IMR-90 (cell line): ENCODE measurements around the gene VWCE. TPM values are rescaled to one million over a fixed set of nuclear protein-coding genes. Genes with fewer than 3 reads are reported as not detected.

Experiments used
- ATAC-seq: fragments of 200-7000 bp; cut with Tn5 transposase; 2 replicates; pipeline ENCODE4 v1.9.1; 2020; ENCODE audit warnings: low read depth, mild to moderate bottlenecking, moderate library complexity
- BruUV-seq: library from RNA; stranded (reverse); fragments of 400-500 nt; replicated peaks from 2 replicates; lab custom pipeline; 2021; lab: Mats Ljungman, UMichigan
- CTCF ChIA-PET: fragments of 300-600 bp; formaldehyde crosslinking; extraction: SDS; loops from one replicate; lab custom pipeline; 2021; ENCODE audit warnings: antibody characterized with exemption; lab: Yijun Ruan, JAX
- POLR2A ChIA-PET: fragments of 300-600 bp; sonication (Branson Sonifier 250); formaldehyde crosslinking; loops from one replicate; lab custom pipeline; 2022; ENCODE audit warnings: antibody characterized with exemption; ENCODE audit not compliant: unreplicated experiment; lab: Charles Lee
- DNase-seq: peaks from one replicate; pipeline ENCODE4 v3.0.0; 2013
- H2AFZ ChIP-seq: replicated peaks from 2 replicates; pipeline ENCODE3; 2013; ENCODE audit warnings: low read length, mild to moderate bottlenecking; ENCODE audit not compliant: poor library complexity
- H2AK5ac ChIP-seq: 2 replicates; pipeline ENCODE4 v1.6.1; 2013; ENCODE audit warnings: low read depth, low read length, inconsistent platforms
- H2AK9ac ChIP-seq: replicated peaks from 2 replicates; pipeline ENCODE3; 2013; ENCODE audit warnings: mild to moderate bottlenecking, low read depth, low read length, moderate library complexity; ENCODE audit not compliant: poor library complexity
- H2BK120ac ChIP-seq: 2 replicates; pipeline ENCODE4 v1.6.1; 2013; ENCODE audit warnings: low read depth, low read length, inconsistent platforms
- H2BK15ac ChIP-seq: 3 replicates; pipeline ENCODE4 v1.6.1; 2013; ENCODE audit warnings: low read depth, low read length, inconsistent platforms
- H2BK20ac ChIP-seq: 2 replicates; pipeline ENCODE4 v1.6.1; 2013; ENCODE audit warnings: low read depth, mild to moderate bottlenecking, inconsistent platforms, low read length, moderate library complexity
- H2BK5ac ChIP-seq: 2 replicates; pipeline ENCODE4 v1.6.1; 2013; ENCODE audit warnings: mild to moderate bottlenecking, low read depth, low read length, inconsistent platforms; ENCODE audit not compliant: poor library complexity, severe bottlenecking
- H3K14ac ChIP-seq: replicated peaks from 2 replicates; pipeline ENCODE4 v1.6.1; 2013; ENCODE audit warnings: low read depth, low read length, inconsistent platforms
- H3K18ac ChIP-seq: 2 replicates; pipeline ENCODE4 v1.6.1; 2013; ENCODE audit warnings: low read depth, low read length, control low read depth
- H3K23ac ChIP-seq: 2 replicates; pipeline ENCODE4 v1.6.1; 2013; ENCODE audit warnings: low read depth, low read length, inconsistent platforms
- H3K27ac ChIP-seq: 2 replicates; pipeline ENCODE4 v1.5.1; 2013; ENCODE audit warnings: mild to moderate bottlenecking, control low read depth, low read length; ENCODE audit not compliant: insufficient read depth
- H3K27me3 ChIP-seq: 2 replicates; pipeline ENCODE4 v1.6.1; 2013; ENCODE audit warnings: low read length; ENCODE audit not compliant: control insufficient read depth, insufficient read depth
- H3K36me3 ChIP-seq: 2 replicates; pipeline ENCODE4 v1.6.1; 2013; ENCODE audit warnings: low read length, mixed read lengths; ENCODE audit not compliant: control insufficient read depth, insufficient read depth
- H3K4ac ChIP-seq: 2 replicates; pipeline ENCODE4 v1.6.1; 2013; ENCODE audit warnings: low read depth, low read length, inconsistent platforms
- H3K4me1 ChIP-seq: 2 replicates; pipeline ENCODE4 v1.6.1; 2013; ENCODE audit warnings: low read length, mixed read lengths; ENCODE audit not compliant: control insufficient read depth, insufficient read depth
- H3K4me2 ChIP-seq: 2 replicates; pipeline ENCODE4 v1.6.1; 2013; ENCODE audit warnings: low read depth, mild to moderate bottlenecking, control low read depth, low read length, moderate library complexity
- H3K4me3 ChIP-seq: 2 replicates; pipeline ENCODE4 v1.5.1; 2013; ENCODE audit warnings: low read depth, mild to moderate bottlenecking, control low read depth, low read length, moderate library complexity; ENCODE audit not compliant: insufficient read depth
- H3K56ac ChIP-seq: 2 replicates; pipeline ENCODE4 v1.6.1; 2013; ENCODE audit warnings: low read length, inconsistent platforms; ENCODE audit not compliant: insufficient read depth; ENCODE audit errors: extremely low read depth
- H3K79me1 ChIP-seq, 2 experiments: 2 replicates each; pipeline ENCODE4 v1.6.1; 2013; ENCODE audit warnings: low read length in 2 of 2, inconsistent platforms in 1 of 2, low read depth in 1 of 2
- H3K9ac ChIP-seq: 2 replicates; pipeline ENCODE4 v1.6.1; 2013; ENCODE audit warnings: low read depth, low read length, control low read depth
- H3K9me1 ChIP-seq: 2 replicates; pipeline ENCODE4 v1.6.1; 2013; ENCODE audit warnings: low read length, inconsistent platforms; ENCODE audit not compliant: insufficient read depth
- H3K9me3 ChIP-seq: 2 replicates; pipeline ENCODE4 v1.6.1; 2013; ENCODE audit warnings: low read length; ENCODE audit not compliant: control insufficient read depth, insufficient read depth
- H4K20me1 ChIP-seq: 2 replicates; pipeline ENCODE4 v1.6.1; 2013; ENCODE audit warnings: low read length, inconsistent platforms; ENCODE audit not compliant: insufficient read depth
- H4K5ac ChIP-seq: 2 replicates; pipeline ENCODE4 v1.6.1; 2013; ENCODE audit warnings: mild to moderate bottlenecking, low read depth, low read length, control low read depth
- H4K8ac ChIP-seq, 2 experiments: 2 replicates each; pipeline ENCODE4 v1.6.1; 2013; ENCODE audit warnings: low read depth in 2 of 2, low read length in 2 of 2, control low read depth in 1 of 2, inconsistent platforms in 1 of 2
- H4K91ac ChIP-seq: 2 replicates; pipeline ENCODE4 v1.6.1; 2013; ENCODE audit warnings: low read depth, low read length, inconsistent platforms; ENCODE audit not compliant: insufficient read depth
- BHLHE40 ChIP-seq: fragments of 150-350 bp; IDR thresholded peaks from 2 replicates; pipeline ENCODE4 v1.6.1; 2016; ENCODE audit warnings: mild to moderate bottlenecking, low read depth, low read length
- CEBPB ChIP-seq: IDR thresholded peaks from 2 replicates; pipeline ENCODE4 v1.6.1; 2012; ENCODE audit warnings: low read depth, low read length, improper control_type of control experiment
- CHD1 ChIP-seq: IDR thresholded peaks from 2 replicates; pipeline ENCODE4 v1.6.1; 2012; ENCODE audit warnings: low read depth, low read length, improper control_type of control experiment
- CTCF ChIP-seq: conservative IDR thresholded peaks from 2 replicates; pipeline ENCODE4 v1.5.1; 2012; ENCODE audit warnings: mild to moderate bottlenecking, low read depth, low read length, improper control_type of control experiment
- FOS ChIP-seq: fragments of 150-350 bp; IDR thresholded peaks from 2 replicates; pipeline ENCODE4 v1.6.1; 2016; ENCODE audit warnings: low read depth, low read length
- MAFK ChIP-seq: IDR thresholded peaks from 2 replicates; pipeline ENCODE4 v1.6.1; 2012; ENCODE audit warnings: low read depth, low read length, improper control_type of control experiment
- MAZ ChIP-seq: IDR thresholded peaks from 2 replicates; pipeline ENCODE4 v1.6.1; 2012; ENCODE audit warnings: low read depth, mild to moderate bottlenecking, low read length, improper control_type of control experiment, moderate library complexity, borderline replicate concordance
- MXI1 ChIP-seq: IDR thresholded peaks from 2 replicates; pipeline ENCODE4 v1.6.1; 2012; ENCODE audit warnings: low read depth, mild to moderate bottlenecking, low read length, moderate library complexity, borderline replicate concordance
- NFE2L2 ChIP-seq: fragments of 150-350 bp; IDR thresholded peaks from 2 replicates; pipeline ENCODE4 v1.6.1; 2016; ENCODE audit warnings: low read depth, mild to moderate bottlenecking, low read length
- POLR2A ChIP-seq: IDR thresholded peaks from 2 replicates; pipeline ENCODE4 v1.6.1; 2012; ENCODE audit warnings: mild to moderate bottlenecking, low read depth, low read length
- RAD21 ChIP-seq: IDR thresholded peaks from 2 replicates; pipeline ENCODE4 v1.6.1; 2012; ENCODE audit warnings: low read length, improper control_type of control experiment
- RCOR1 ChIP-seq: IDR thresholded peaks from 2 replicates; pipeline ENCODE4 v1.6.1; 2012; ENCODE audit warnings: mild to moderate bottlenecking, low read length, improper control_type of control experiment; ENCODE audit not compliant: insufficient replicate concordance
- RFX5 ChIP-seq: IDR thresholded peaks from 2 replicates; pipeline ENCODE4 v1.8.0; 2012; ENCODE audit warnings: low read depth, mild to moderate bottlenecking, low read length, moderate library complexity
- SMC3 ChIP-seq: fragments of 150-350 bp; IDR thresholded peaks from 2 replicates; pipeline ENCODE4 v1.6.1; 2016; ENCODE audit warnings: low read depth, mild to moderate bottlenecking, antibody characterized with exemption, low read length, moderate library complexity
- WGBS, 2 experiments: methylation state at CpG; one replicate each; pipeline versions ENCODE4 v1.1.5 to v1.1.7; 2013; ENCODE audit warnings: missing lambda C conversion rate in 2 of 2; ENCODE audit not compliant: insufficient read length in 1 of 2; ENCODE audit errors: extremely low coverage in 2 of 2; 5-methylcytosine and 5-hydroxymethylcytosine counted together
- dilution Hi-C: fragments of 300-500 bp; cut with HindIII; formaldehyde crosslinking; loops from one replicate; pipeline ENCODE4 v1.14.3; 2018; ENCODE audit warnings: low sequenced_read_pairs; ENCODE audit not compliant: unreplicated experiment
- in situ Hi-C: fragments of 300-500 bp; cut with MboI; formaldehyde crosslinking; loops from 3 replicates; pipeline ENCODE4 v1.14.3; 2019; ENCODE audit warnings: low sequenced_read_pairs, inconsistent platforms, mixed read lengths
- intact Hi-C: fragments of 100-400 bp; cut with micrococcal nuclease; formaldehyde crosslinking; loops from 2 replicates; pipeline ENCODE4 v1.10.0; 2022
- polyA plus RNA-seq, 3 experiments: library from polyadenylated mRNA; depleted of rRNA; stranded (reverse); fragments of >200 nt; gene quantifications; 2 replicates each; pipeline ENCODE4 v1.2.3, GENCODE V29; 2012; ENCODE audit warnings: low replicate concordance in 1 of 3
- total RNA-seq: library from RNA; depleted of rRNA; stranded (reverse); fragments of >200 nt; gene quantifications from 2 replicates; pipeline ENCODE4 v1.2.3, GENCODE V29; 2012
- TF ChIP-seq, protein P1 (sequence below): fragments of 150-350 bp; IDR thresholded peaks from 2 replicates; pipeline ENCODE4 v1.6.1; 2017; ENCODE audit warnings: mild to moderate bottlenecking, antibody characterized with exemption, low read length, low read depth
- TF ChIP-seq, protein P2 (sequence below): fragments of 150-350 bp; IDR thresholded peaks from 2 replicates; pipeline ENCODE4 v1.6.1; 2016; ENCODE audit warnings: low read depth, mild to moderate bottlenecking, low read length, moderate library complexity, borderline replicate concordance

The VWCE gene
- total and polyA plus RNA-seq, 2 of the 4 experiments (the other 2 are of a cell fraction) = under 0.01 to 1.1 TPM

DNA sequence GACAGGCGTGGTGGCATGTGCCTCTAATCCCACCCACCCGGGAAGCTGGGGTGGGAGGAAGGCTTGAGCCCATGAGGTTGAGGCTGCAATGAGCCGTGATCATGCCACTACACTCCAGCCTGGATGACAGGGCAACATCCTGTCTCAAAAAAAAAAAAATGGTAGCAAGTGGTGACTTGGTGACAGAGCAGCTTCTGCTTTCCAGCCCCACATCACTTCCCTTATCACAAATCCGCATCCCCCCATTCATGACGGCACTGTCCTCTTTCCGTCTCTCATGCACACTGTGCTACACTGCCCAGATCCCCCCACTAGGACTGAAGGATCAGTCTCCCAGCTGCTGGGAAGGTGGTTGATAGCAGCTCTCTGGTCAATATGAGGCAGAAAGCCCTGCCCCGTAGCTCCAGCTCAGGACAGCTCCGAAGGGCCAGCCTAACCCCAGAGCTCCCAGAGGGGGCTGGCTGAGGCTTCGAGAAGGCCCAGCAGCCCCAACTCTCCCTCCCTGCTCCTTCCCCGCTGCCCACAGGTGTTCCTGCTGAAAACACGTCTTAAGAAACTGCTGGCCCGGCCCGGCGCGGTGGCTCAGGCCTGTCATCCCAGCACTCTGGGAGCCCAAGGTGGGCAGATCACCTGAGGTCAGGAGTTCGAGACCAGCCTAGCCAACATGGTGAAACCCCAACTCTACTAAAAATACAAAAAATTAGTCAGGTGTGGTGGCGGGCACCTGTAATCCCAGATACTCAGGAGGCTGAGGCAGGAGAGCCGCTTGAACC lies 38.2 kb downstream of the VWCE start:
- dilution Hi-C loops = no loop called here

More for the DNA sequence above, 38.2 kb downstream of the VWCE start:
- no peaks in the 10 kb centered on the region for H3K4me1 ChIP-seq
- H3K9me3 ChIP-seq = no peaks in the 10 kb centered on the region
- H2AFZ ChIP-seq = no peak overlapping the region
- no peak overlapping the region for H3K4me2 ChIP-seq
- H3K23ac ChIP-seq = no peak overlapping the region
- H3K27ac ChIP-seq = no peak overlapping the region
- no peaks in the 10 kb centered on the region for H3K36me3 ChIP-seq
- no peak for ATAC-seq
- peaks cover 1% of the 10 kb centered on the region; the same call in 1 of the 2 replicates for H3K27me3 ChIP-seq
- H2BK120ac ChIP-seq = no peak overlapping the region
- no peaks in the 10 kb centered on the region for H3K9me1 ChIP-seq
- H3K4ac ChIP-seq = no peak overlapping the region
- BruUV-seq = no TSS peak
- in situ Hi-C loops (loop anchor here (5.0 kb wide), 1 partner anchor 65 kb away; no protein-coding TSS in a partner anchor), intact Hi-C loops (no loop called here)
- H4K20me1 ChIP-seq = no peaks in the 10 kb centered on the region
- no peak overlapping the region for H4K8ac ChIP-seq
- H2BK20ac ChIP-seq = no peak overlapping the region
- no peak for DNase-seq
- no peak overlapping the region for H2AK9ac ChIP-seq
- H3K4me3 ChIP-seq = no peak overlapping the region
- CTCF ChIA-PET = no interaction called here
- no peak overlapping the region for H3K18ac ChIP-seq
- no peak overlapping the region for H2BK5ac ChIP-seq
- H3K14ac ChIP-seq = no peak overlapping the region
- no peak overlapping the region for H4K91ac ChIP-seq
- WGBS, 2 experiments = no CpG with 5 or more reads among the region's 18 CpGs
- no peak overlapping the region for H3K56ac ChIP-seq
- no peak overlapping the region for H3K9ac ChIP-seq
- TF ChIP-seq RAD21 (no peak), POLR2A (no peak), MXI1 (no peak), SMC3 (no peak), NFE2L2 (no peak), RCOR1 (no peak), CTCF (no peak), FOS (no peak), RFX5 (no peak), MAFK (no peak), MAZ (no peak), CEBPB (no peak), BHLHE40 (no peak), CHD1 (no peak)
- TF ChIP-seq, protein P1, sequence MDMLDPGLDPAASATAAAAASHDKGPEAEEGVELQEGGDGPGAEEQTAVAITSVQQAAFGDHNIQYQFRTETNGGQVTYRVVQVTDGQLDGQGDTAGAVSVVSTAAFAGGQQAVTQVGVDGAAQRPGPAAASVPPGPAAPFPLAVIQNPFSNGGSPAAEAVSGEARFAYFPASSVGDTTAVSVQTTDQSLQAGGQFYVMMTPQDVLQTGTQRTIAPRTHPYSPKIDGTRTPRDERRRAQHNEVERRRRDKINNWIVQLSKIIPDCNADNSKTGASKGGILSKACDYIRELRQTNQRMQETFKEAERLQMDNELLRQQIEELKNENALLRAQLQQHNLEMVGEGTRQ = no peak
- TF ChIP-seq, protein P2, sequence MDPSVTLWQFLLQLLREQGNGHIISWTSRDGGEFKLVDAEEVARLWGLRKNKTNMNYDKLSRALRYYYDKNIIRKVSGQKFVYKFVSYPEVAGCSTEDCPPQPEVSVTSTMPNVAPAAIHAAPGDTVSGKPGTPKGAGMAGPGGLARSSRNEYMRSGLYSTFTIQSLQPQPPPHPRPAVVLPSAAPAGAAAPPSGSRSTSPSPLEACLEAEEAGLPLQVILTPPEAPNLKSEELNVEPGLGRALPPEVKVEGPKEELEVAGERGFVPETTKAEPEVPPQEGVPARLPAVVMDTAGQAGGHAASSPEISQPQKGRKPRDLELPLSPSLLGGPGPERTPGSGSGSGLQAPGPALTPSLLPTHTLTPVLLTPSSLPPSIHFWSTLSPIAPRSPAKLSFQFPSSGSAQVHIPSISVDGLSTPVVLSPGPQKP = no peak
- H3K79me1 ChIP-seq = no peaks in the 10 kb centered on the region
- H2AK5ac ChIP-seq = no peak overlapping the region
- no peak overlapping the region for H2BK15ac ChIP-seq
- no peak overlapping the region for H4K5ac ChIP-seq
- POLR2A ChIA-PET = no interaction called here
